ENCODE data around the gene PUS7. TPM values are rescaled to one million over a fixed set of nuclear protein-coding genes. Genes with fewer than 3 reads are reported as not detected.
A peak's percentile ranks its signal among the peaks of the same experiment; 100 is the strongest.
"Not testable (repeated sequence)": the region's sequence is repeated elsewhere in the genome, so short reads cannot be mapped to it uniquely, and the experiment has no call there.

PUS7 gene
- total RNA-seq, 2 experiments from 2014 or later: 31.5 to 36.5 TPM

GRCh38 chr7:105530546-105530945 is 8.5 kb upstream of the PUS7 start:
- no peak for ATAC-seq
- intact Hi-C loops (cut with micrococcal nuclease): no loop called here
- no peaks in the 10 kb centered on the region for H3K36me3 Mint-ChIP-seq (ENCODE audit: low read depth)
- H3K27me3 Mint-ChIP-seq: no peaks in the 10 kb centered on the region
- no peak for DNase-seq
- peaks cover 25% of the 10 kb centered on the region for H3K4me1 Mint-ChIP-seq (ENCODE audit: low read depth)
- TF ChIP-seq, protein P1, sequence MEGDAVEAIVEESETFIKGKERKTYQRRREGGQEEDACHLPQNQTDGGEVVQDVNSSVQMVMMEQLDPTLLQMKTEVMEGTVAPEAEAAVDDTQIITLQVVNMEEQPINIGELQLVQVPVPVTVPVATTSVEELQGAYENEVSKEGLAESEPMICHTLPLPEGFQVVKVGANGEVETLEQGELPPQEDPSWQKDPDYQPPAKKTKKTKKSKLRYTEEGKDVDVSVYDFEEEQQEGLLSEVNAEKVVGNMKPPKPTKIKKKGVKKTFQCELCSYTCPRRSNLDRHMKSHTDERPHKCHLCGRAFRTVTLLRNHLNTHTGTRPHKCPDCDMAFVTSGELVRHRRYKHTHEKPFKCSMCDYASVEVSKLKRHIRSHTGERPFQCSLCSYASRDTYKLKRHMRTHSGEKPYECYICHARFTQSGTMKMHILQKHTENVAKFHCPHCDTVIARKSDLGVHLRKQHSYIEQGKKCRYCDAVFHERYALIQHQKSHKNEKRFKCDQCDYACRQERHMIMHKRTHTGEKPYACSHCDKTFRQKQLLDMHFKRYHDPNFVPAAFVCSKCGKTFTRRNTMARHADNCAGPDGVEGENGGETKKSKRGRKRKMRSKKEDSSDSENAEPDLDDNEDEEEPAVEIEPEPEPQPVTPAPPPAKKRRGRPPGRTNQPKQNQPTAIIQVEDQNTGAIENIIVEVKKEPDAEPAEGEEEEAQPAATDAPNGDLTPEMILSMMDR (IDR thresholded peaks at IDR 0.05): no peak
- H3K9me3 Mint-ChIP-seq: no peaks in the 10 kb centered on the region
- H3K4me3 Mint-ChIP-seq: peak overlapping the region; percentile 51
- CTCF ChIA-PET: no interaction called here
- POLR2A ChIA-PET: interaction anchor here (0.6 kb wide), 1 partner anchor 132 kb away, joined by 3 read pairs; no protein-coding TSS in a partner anchor
- H3K27ac Mint-ChIP-seq: peak overlapping the region; percentile 49

- Mint-ChIP-seq H3K4me1 (ENCODE audit: low read depth) (peaks cover 25% of the 10 kb centered on the region), H3K4me3 (peak overlapping the region; percentile 51), H3K27me3 (no peaks in the 10 kb centered on the region), H3K27ac (peak overlapping the region; percentile 49), H3K36me3 (ENCODE audit: low read depth) (no peaks in the 10 kb centered on the region), H3K9me3 (no peaks in the 10 kb centered on the region)
- DNase-seq (no peak), ATAC-seq (no peak)
- TF ChIP-seq, protein P1 (IDR thresholded peaks at IDR 0.05): no peak
- intact Hi-C loops (cut with micrococcal nuclease): no loop called here
- ChIA-PET POLR2A (no interaction called here), CTCF (no interaction called here)
These were observed 8.1 kb upstream of the PUS7 start for GRCh38 chr7:105530126-105530525.

GRCh38 chr7:105527737-105528136 is 5.7 kb upstream of the PUS7 start:
- H3K9me3 Mint-ChIP-seq; DNase-seq; H3K36me3 Mint-ChIP-seq (ENCODE audit: low read depth); ATAC-seq; H3K4me1 Mint-ChIP-seq (ENCODE audit: low read depth); H3K27ac Mint-ChIP-seq; H3K4me3 Mint-ChIP-seq; POLR2A ChIA-PET; intact Hi-C loops (cut with micrococcal nuclease); H3K27me3 Mint-ChIP-seq; CTCF ChIA-PET: not testable (repeated sequence)

GRCh38 chr7:105524840-105525239 is 2.8 kb upstream of the PUS7 start:
- CTCF ChIA-PET: no interaction called here
- no peak for DNase-seq
- POLR2A ChIA-PET: no interaction called here
- H3K4me1 Mint-ChIP-seq (ENCODE audit: low read depth): peaks cover 10% of the 10 kb centered on the region
- H3K4me3 Mint-ChIP-seq: no peak overlapping the region
- ATAC-seq: no peak
- no peak overlapping the region for H3K27ac Mint-ChIP-seq
- H3K36me3 Mint-ChIP-seq (ENCODE audit: low read depth): peaks cover 6% of the 10 kb centered on the region
- no peaks in the 10 kb centered on the region for H3K27me3 Mint-ChIP-seq
- no peaks in the 10 kb centered on the region for H3K9me3 Mint-ChIP-seq
- intact Hi-C loops (cut with micrococcal nuclease): no loop called here
- TF ChIP-seq, protein P1 (IDR thresholded peaks at IDR 0.05): no peak

GRCh38 chr7:105524423-105524822 is 2.4 kb upstream of the PUS7 start:
- H3K27ac Mint-ChIP-seq; ATAC-seq; DNase-seq; intact Hi-C loops (cut with micrococcal nuclease); H3K4me3 Mint-ChIP-seq; CTCF ChIA-PET; POLR2A ChIA-PET; H3K27me3 Mint-ChIP-seq; H3K9me3 Mint-ChIP-seq: not testable (repeated sequence)
- Mint-ChIP-seq H3K36me3 (ENCODE audit: low read depth) (peaks cover 10% of the 10 kb centered on the region), H3K4me1 (ENCODE audit: low read depth) (peaks cover 14% of the 10 kb centered on the region)

- no peaks in the 10 kb centered on the region for H3K27me3 Mint-ChIP-seq
- H3K36me3 Mint-ChIP-seq (ENCODE audit: low read depth): peaks cover 26% of the 10 kb centered on the region
- ChIA-PET POLR2A (interaction anchor here (1.0 to 3.0 kb wide), 2 partner anchors 11 to 12 kb away, joined by 3 to 13 read pairs; partner anchors contain the start of gene RINT1), CTCF (no interaction called here)
- peaks cover 20% of the 10 kb centered on the region for H3K4me1 Mint-ChIP-seq (ENCODE audit: low read depth)
- ATAC-seq (peak; percentile 38), DNase-seq (peak; percentile 65)
- H3K4me3 Mint-ChIP-seq: peak overlapping the region; percentile 95
- intact Hi-C loops (cut with micrococcal nuclease): no loop called here
- no peaks in the 10 kb centered on the region for H3K9me3 Mint-ChIP-seq
- H3K27ac Mint-ChIP-seq: peak overlapping the region; percentile 93
- TF ChIP-seq, protein P1 (IDR thresholded peaks at IDR 0.05): no peak
These were observed 899 bp downstream of the PUS7 start for GRCh38 chr7:105521027-105521716.

DNA sequence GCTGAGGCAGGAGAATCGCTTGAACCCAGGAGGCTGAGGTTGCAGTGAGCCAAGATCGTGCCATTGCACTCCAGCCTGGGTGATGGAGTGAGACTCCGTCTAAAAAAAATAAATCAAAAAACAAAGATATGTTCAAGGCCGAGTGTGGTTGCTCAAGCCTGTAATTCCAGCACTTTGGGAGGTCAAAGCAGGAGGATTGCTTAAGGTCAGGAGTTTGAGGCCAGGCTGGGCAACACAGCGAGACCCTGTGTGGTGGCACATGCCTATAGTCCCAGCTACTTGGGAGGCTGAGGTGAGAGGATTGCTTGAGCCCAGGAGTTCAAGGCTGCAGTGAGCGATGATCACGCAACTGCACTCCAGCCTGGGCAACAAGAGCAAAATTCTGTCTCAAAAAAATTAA is 1.5 kb downstream of the PUS7 start:
- H3K4me3 Mint-ChIP-seq: peak overlapping the region; percentile 95
- DNase-seq; CTCF ChIA-PET; intact Hi-C loops (cut with micrococcal nuclease); H3K27ac Mint-ChIP-seq; ATAC-seq; H3K9me3 Mint-ChIP-seq; H3K27me3 Mint-ChIP-seq: not testable (repeated sequence)
- peaks cover 26% of the 10 kb centered on the region for H3K36me3 Mint-ChIP-seq (ENCODE audit: low read depth)
- peaks cover 20% of the 10 kb centered on the region for H3K4me1 Mint-ChIP-seq (ENCODE audit: low read depth)
- POLR2A ChIA-PET: interaction anchor here (1.0 to 3.0 kb wide), 4 partner anchors 11 to 13 kb away, joined by 3 to 13 read pairs (median 4); partner anchors contain the start of gene RINT1
